ENCODE measurements around the gene UGT1A9.
"Not testable (repeated sequence)": the region's sequence is repeated elsewhere in the genome, so short reads cannot be mapped to it uniquely, and the experiment has no call there.

The UGT1A9 gene

DNA sequence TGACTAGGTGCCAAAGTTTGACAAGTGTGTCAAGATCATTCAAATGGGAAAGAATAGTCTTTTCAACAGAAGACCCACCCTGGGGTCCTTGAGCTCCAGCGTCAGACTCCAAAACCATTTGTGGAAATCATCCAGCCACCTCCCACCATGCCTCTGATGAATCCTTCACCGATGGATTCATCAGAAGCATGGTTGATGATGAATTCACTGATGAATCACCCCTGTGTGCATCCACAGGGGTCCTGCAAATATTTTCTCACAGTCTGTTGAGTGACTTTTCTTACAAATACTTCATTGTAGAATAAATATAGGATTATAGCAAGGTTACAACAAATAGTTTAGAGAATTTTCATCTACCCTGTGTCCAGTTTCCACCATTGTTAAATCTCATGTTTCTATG is 4.3 kb downstream of the UGT1A9 start:
- H3K4me3 ChIP-seq (ENCODE audit: low read length) = no peak overlapping the region
- DNase-seq (ENCODE audit: low read depth, low spot score) = no peak

DNA sequence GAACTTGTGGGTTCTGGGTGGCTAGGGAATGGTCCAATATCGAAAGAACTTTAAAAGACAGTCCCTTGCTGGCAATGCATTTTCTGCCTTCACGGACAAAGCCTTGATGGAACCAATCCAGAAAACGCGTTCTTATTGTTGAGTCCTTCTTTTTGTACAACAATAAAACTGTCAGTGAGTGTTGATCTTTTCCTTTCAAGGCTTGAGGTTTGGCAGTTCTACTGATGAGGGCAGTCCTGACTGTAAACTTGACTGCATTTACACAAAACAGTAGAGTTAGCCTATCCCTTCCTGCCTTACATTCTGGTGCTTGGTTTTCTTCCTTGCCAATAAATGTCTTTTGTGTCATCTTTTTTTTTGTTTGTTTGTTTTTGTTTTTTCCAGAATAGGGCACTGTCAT is 7.5 kb downstream of the UGT1A9 start:
- no peak overlapping the region for H3K4me3 ChIP-seq (ENCODE audit: low read length)
- DNase-seq (ENCODE audit: low read depth, low spot score) = no peak

DNA sequence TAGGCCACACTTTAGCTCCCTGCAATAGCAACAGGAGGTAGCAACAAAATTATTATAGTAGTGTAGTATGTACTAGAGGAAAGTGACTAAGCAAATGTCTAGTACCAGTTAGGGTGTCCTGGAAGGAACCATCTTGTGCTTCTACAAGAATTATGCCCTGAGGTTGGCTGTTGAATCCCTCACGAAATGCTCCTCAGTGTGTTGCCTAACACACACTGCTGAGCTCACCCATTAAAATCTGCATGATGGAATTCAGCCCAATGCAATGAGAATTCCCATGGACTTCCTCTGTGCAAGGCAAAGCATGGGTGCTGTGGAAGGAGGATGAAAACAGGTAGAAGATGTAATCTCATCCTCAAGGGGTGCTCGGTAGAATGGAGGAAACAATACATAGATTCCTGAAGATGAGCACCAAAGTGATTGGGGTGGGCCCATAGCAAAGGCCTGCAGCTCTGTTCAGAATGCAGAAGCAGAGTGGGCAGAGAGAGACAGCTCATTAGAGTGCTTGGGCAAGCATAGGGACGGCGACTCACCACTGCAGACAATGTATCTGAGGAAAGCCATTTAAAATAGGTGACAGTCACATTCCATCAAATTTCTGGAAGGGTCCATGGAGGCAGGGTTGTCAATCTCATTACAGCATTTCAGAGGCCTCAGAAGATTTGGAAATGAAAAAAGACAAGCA is 8.8 kb downstream of the UGT1A9 start:
- no peak overlapping the region for H3K4me3 ChIP-seq (ENCODE audit: low read length)
- no peak for DNase-seq (ENCODE audit: low read depth, low spot score)

DNA sequence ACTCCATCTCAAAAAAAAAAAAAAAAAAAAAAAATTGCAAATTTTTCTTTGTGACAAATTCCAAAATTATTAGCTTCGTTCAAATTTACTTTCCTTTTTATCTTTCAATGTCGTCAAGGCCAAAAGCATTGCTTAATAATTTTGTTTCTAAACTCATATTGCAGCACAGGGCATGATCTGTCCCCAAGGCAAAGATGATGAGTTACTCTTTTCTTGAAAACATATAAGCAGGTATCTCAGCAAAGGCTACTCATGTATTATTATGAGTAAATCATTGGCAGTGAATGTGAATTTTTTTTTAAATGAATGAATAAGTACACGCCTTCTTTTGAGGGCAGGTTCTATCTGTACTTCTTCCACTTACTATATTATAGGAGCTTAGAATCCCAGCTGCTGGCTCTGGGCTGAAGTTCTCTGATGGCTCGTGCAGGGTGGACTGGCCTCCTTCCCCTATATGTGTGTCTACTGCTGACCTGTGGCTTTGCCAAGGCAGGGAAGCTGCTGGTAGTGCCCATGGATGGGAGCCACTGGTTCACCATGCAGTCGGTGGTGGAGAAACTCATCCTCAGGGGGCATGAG is 9.9 kb downstream of the UGT1A9 start, which contains the start of gene UGT1A7:
UGT1A7 (plus strand) TSS at position 381 of the 579 bp plus-strand sequence; CDS start at position 418, 37 bp downstream.
- no peak within 1 kb of the TSS for H3K4me3 ChIP-seq (ENCODE audit: low read length)
- DNase-seq (ENCODE audit: low read depth, low spot score) = no peak

DNA sequence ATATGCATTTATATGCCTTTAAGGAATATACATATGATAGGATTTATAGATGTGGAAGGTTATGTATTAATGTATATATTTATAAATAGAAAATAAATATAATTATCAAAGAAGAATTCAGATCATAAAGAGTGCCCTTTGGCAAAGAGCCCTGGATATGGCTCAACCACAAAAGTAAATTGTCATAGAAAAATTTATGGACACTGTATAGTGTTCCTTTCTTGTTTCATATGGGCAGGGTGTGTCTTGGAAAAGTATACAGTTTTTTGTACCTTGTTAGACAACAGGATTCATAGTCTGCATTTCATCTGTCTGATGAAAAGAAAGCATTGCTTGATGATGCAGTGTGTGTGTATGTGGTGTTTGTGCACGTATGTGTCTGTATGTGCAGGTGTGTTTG is 12.9 kb downstream of the UGT1A9 start:
- DNase-seq (ENCODE audit: low read depth, low spot score) = no peak

DNA sequence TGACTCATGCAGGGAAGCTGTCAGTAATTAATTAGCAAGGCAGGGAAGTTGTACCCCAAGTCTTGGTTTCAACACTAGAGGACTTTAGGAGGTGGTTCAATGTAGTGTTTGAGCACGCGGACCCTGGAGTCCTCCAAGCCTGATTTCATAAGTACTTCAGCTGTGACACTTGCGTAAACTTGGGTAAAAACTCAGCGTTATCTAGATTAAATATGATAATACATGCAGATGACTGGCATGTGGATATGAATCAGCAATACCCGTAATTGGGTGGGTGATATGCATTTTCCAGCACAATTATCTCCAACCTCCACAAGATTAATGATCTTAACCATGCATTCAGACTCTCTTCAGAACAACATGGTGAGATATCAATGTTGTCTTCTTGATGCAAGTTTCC is 15.2 kb downstream of the UGT1A9 start:
- no peak for DNase-seq (ENCODE audit: low read depth, low spot score)
- no peak overlapping the region for H3K4me3 ChIP-seq (ENCODE audit: low read length)

More for the DNA sequence above, 12.9 kb downstream of the UGT1A9 start:
- no peak overlapping the region for H3K4me3 ChIP-seq (ENCODE audit: low read length)

DNA sequence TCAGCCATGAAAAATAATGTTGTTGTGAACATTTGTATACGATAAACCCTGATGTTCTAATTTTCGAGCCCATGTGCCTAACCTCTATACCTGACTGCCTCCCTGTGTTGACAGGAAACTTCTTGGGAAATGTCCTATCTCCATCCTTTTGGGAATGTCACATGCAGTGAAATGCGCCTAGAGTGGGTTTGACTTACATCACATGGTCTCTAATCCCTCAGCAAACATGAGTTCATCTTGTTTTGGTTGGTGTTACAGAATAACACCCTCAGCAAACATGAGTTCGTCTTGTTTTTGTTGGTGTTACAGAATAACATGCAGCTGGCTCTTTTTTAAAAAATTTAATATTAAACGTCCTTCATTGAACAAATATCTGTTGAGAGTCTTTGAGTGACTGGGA is 16.6 kb downstream of the UGT1A9 start:
- H3K4me3 ChIP-seq (ENCODE audit: low read length) = no peak overlapping the region
- DNase-seq (ENCODE audit: low read depth, low spot score) = no peak

DNA sequence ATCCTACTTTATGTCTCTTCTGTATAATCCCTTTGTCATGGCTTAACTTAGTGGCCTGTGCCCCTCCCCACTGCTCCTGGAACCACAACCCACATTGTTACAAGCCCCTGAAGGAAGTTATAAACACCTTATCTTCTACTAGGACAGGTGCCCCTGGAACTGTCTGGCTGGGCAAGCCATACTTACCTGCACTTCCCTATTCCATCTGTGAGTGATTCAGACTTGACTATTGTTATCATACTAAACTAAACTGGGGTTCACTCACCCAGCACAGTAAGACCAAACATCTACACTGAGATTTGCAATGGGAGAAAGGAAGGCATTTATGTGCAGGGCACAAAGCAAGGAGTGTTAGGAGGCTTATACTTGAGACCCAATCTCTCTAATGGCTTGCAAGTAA is 17.3 kb downstream of the UGT1A9 start:
- no peak overlapping the region for H3K4me3 ChIP-seq (ENCODE audit: low read length)
- no peak for DNase-seq (ENCODE audit: low read depth, low spot score)

DNA sequence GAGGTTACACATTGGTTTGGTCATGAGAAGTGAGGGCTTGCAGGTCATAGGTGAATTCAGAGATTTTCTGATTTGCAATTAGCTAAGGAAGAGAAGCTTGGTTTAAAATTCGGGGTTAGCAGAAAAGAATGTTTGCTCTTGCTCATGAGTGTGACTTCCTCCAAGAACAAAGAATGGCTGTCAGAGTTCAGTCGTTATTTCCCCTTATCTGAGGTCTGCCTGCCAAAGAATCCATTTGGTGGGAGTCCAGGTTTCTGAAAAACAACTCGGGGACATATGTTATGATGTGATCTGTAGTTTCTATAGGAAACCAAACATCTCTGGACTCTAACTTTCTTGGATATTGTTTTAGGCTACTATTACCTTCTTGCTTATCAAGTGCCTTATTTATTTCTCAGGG is 17.8 kb downstream of the UGT1A9 start:
- no peak overlapping the region for H3K4me3 ChIP-seq (ENCODE audit: low read length)

DNA sequence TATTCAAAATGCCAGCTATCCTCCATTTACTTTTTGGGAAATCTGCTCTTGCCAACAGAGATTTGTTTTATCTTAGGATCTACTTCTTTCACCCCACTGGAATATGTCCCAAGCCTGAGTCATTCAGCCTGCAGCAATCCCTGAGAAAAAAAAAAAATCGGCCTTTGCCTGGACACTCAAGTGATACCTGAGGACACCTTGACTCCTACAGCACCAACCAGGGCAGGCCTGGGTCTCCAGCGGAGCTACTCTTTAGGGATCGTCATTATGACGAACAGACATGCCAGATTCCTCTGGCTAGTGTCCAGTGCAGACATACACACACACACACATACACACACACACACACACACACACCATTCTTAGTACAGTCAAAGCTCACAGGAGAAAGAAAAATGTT is 18.7 kb downstream of the UGT1A9 start:
- no peak overlapping the region for H3K4me3 ChIP-seq (ENCODE audit: low read length)

More for the DNA sequence above, 17.8 kb downstream of the UGT1A9 start:
- DNase-seq (ENCODE audit: low read depth, low spot score) = no peak

DNA sequence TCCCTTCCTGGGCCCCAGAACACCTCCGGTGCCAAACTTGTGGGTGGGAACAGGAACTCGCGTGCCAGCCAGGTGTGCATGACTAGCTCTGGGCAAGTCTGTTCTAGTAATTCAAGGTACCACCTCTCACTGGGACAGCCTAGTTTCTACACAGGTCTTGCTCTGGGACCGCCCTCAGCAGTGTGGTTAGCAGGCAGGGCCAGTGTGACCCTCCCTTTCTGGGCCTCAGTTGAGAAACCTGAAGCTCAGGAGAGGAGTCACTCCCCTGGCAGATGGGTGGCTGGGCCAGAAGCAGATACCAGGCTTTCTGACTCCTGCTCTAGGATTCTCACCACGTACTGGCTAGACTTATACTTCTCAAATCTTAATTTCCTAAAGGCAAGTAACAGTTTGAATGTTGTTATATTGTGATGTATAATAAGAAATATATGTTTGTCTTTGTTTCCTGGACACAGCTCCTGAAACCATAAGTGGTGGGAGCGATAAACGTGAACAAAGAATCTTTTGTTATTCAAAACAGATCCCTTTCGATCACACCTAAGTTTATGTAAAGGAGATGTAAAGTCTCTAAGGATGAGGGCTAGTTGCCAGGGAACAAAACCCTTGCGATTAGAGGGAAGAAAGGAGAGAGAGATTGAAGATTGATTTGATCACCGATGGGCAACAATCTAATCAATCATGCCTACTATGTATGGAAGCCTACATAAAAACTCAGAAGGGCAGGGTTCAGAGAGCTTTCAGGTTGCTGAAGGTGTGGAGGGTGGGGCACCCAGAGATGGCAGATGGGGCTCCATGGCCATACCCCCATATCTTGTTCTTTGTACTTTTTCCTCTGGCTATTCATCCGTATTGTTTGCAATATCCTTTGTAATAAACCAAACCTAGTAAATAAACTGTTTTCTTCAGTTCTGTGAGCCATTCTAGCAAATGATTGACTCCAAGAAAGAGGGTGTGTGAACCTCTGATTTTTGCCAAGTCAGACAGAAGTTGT is 20.0 kb downstream of the UGT1A9 start:
- no peak overlapping the region for H3K4me3 ChIP-seq (ENCODE audit: low read length)
- no peak for DNase-seq (ENCODE audit: low read depth, low spot score)

More for the DNA sequence above, 18.7 kb downstream of the UGT1A9 start:
- no peak for DNase-seq (ENCODE audit: low read depth, low spot score)

DNA sequence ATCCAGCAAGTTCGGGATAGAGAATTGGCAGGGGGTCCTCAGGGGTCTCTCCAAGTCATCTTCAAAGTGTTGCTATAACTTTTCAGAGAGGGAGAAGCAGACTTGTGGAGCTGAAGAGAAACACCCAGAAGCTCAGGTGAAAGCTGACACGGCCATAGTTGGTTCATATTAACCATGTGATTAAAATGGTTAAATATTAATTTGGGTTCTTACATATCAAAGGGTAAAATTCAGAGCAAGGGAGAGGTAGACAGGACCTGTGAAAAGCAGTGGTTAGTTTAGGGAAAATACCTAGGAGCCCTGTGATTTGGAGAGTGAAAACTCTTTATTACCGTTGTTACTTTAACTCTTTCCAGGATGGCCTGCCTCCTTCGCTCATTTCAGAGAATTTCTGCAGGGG is 20.9 kb downstream of the UGT1A9 start, which contains the start of gene UGT1A6:
UGT1A6 (plus strand) TSS at position 243 of the 400 bp plus-strand sequence; CDS start at position 358, 115 bp downstream.
- no peak for DNase-seq (ENCODE audit: low read depth, low spot score)
- H3K4me3 ChIP-seq (ENCODE audit: low read length) = no peak within 1 kb of the TSS

DNA sequence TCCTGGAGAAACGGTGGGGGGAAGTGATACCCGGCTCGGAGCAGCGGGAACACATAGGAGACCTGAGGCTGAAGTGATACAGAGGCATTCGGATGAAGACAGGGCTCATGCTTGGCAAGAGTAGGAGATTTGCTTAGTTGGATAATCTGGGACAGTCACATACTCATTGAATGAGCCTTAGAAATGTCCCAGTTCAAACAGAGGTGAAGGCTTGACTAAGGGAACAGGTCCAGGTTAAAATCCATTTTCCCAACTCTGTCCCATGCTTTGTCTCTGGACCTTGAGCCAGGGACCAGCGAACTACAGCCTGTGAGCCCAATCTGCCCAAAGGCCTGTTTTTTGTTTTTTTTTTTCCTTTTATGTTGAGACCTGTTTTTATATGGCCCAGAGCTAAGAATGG is 22.3 kb downstream of the UGT1A9 start:
- DNase-seq (ENCODE audit: low read depth, low spot score) = no peak
- no peak overlapping the region for H3K4me3 ChIP-seq (ENCODE audit: low read length)

DNA sequence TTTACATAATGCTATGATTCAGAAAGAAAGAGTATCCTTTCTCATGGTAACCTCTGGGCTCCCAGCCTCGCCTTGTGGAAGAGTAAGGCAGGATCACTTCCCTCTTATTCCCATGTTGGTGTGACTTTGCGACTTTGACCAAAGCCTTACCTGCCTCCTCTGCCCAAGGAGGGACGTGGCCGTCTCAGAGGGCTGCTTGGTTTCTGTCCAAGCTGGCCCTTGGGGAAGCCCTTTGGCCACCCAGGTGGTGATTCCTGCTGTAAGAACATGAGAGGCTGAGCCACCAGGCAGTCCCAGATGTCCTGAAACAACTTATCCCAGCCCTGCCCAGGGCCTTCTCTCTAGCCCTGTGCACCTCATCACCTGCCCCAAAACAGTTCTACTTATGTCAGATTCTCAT is 27.0 kb downstream of the UGT1A9 start:
- DNase-seq (ENCODE audit: low read depth, low spot score) = no peak
- H3K4me3 ChIP-seq (ENCODE audit: low read length) = no peak overlapping the region

DNA sequence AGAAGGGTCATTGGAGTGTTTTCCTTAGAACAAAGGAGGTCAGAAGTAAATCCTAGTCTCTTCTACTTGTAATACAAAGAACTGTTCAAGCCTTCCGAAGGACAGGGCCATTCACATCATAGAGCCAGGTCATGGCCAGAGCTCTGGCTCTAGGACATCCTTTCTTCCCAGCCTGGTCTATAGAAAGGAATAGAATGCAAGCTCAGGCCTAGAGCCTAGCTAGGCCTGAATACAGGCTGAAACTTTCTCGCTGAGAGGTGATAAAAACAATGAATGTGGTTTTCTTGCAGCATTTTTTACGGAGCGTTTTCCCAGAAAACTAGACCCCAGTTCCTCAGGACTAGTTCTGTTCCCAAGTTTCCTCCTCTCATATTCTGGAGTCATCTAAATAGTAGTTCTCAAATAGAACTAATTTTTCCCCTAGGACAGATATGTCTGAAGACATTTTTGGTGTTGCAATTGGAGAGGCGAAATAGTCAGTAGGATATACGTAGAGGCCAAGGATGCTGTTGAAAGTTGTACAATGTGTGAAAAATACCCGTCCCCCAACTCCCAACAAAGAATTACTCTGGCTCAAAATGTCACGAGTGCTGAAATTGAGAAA is 27.8 kb downstream of the UGT1A9 start:
- no peak overlapping the region for H3K4me3 ChIP-seq (ENCODE audit: low read length)
- DNase-seq (ENCODE audit: low read depth, low spot score) = no peak

DNA sequence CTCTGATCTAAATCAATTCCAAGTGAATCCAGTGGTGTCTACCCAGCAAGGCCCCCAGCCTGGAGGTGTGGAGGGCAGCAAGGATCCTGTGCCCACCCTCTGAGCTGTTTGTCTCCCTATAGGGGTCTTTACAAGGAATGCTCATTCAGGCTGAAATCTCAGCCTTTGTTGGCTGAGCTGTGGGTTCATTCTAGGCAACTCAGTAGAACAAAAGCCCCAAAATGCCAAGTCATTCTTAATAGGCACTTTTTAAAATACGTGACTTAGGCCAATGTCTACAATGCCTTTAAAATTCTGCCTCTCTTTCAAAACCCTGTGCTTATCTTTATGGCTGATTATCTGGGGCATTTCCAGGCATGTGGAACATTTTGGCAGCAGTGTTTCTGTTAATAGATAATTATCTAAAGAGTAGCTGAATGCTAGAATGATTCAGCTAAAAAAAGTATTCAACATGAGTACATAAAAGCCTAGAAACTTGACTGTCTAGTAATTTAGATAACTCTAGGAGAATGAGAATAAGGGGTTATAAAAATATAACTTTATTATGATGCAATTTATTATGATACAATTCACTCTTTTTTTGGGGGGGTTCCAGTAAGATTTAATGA is 28.4 kb downstream of the UGT1A9 start:
- no peak for DNase-seq (ENCODE audit: low read depth, low spot score)
- no peak overlapping the region for H3K4me3 ChIP-seq (ENCODE audit: low read length)

DNA sequence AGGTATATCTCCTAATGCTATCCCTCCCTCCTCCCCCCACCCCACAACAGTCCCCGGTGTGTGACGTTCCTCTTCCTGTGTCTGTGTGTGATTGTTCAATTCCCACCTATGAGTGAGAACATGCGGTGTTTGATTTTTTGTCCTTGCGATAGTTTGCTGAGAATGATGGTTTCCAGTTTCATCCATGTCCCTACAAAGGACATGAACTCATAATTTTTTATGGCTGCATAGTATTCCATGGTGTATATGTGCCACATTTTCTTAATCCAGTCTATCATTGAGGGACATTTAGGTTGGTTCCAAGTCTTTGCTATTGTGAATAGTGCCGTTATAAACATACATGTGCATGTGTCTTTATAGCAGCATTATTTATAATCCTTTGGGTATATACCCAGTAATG is 29.1 kb downstream of the UGT1A9 start:
- H3K4me3 ChIP-seq (ENCODE audit: low read length); DNase-seq (ENCODE audit: low read depth, low spot score): not testable (repeated sequence)

DNA sequence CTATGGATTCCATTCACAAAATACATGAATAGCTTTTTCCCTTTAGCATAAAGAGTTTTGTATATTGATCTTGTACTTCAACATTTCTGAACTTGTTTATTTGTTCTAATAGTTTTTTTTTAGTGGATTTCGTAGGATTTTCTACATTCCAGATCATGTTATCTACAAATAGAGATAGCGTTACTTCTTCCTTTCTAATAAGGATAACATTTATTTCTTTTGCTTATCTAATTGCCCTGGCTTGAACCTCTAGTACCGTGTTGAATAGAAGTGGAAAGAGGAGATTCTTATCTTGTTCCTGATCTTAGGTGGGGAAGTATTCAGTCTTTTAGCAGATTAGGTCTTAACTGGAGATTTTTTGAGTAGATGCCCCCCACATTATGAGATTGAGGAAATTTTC is 30.5 kb downstream of the UGT1A9 start:
- no peak overlapping the region for H3K4me3 ChIP-seq (ENCODE audit: low read length)
- no peak for DNase-seq (ENCODE audit: low read depth, low spot score)

DNA sequence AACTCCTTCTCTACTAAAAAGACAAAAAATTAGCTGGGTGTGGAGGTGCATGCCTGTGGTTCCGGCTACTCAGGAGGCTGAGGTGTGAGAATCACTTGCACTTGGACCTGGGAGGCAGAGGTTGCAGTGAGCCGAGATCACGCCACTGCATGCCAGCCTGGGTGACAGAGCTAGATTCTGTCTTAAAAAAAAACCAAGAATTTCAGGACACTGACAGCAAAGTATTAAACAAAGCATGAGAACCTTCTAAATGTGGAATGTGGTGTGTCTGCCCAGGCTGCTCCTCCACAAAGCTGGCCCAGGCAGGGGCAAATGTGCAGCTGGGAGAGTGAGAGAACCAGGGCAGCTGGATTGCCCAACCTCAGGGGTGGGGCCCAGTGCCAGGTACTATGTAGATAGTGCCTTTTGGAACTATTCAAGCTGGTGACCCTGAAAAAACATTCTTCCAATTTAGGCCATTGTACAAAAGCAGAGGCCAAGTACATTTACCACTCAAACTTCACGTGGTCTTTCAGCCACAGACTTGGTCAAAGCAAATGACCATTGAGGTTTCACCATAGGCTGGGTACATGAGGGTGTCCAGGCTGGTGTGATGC is 34.3 kb downstream of the UGT1A9 start:
- no peak overlapping the region for H3K4me3 ChIP-seq (ENCODE audit: low read length)
- no peak for DNase-seq (ENCODE audit: low read depth, low spot score)
